HFF-Myc (cell line): Measurements from ENCODE around the gene ATP2B2.
"Not testable (repeated sequence)": the region's sequence is repeated elsewhere in the genome, so short reads cannot be mapped to it uniquely, and the experiment has no call there.

Experiments
- DNase-seq: peaks from one replicate; pipeline ENCODE4 v3.0.0-alpha.2; 2011; ENCODE audit warnings: low read depth; ENCODE audit errors: extremely low read depth
- H3K4me3 ChIP-seq: replicated peaks from 2 replicates; pipeline ENCODE4 v1.5.1; 2011; ENCODE audit warnings: low read depth, mild to moderate bottlenecking, control low read depth, low read length
- CTCF ChIP-seq: IDR thresholded peaks from 2 replicates; pipeline ENCODE4 v1.5.1; 2012; ENCODE audit warnings: mild to moderate bottlenecking, low read depth, low read length, control low read depth; ENCODE audit errors: missing control alignments

Gene ATP2B2

GRCh38 chr3:10546820-10547263 is 41.5 kb upstream of the ATP2B2 start:
- H3K4me3 ChIP-seq: no peak overlapping the region
- no peak for TF ChIP-seq CTCF
- no peak for DNase-seq

GRCh38 chr3:10546181-10546624 is 40.8 kb upstream of the ATP2B2 start:
- no peak for DNase-seq
- no peak overlapping the region for H3K4me3 ChIP-seq
- TF ChIP-seq CTCF: no peak

- no peak for TF ChIP-seq CTCF
- no peak for DNase-seq
- no peak overlapping the region for H3K4me3 ChIP-seq
Measured at GRCh38 chr3:10542518-10542917, 37.1 kb upstream of the ATP2B2 start.

- DNase-seq, H3K4me3 ChIP-seq: not testable (repeated sequence)
Measured at GRCh38 chr3:10540347-10540746, 35.0 kb upstream of the ATP2B2 start.

GRCh38 chr3:10534066-10534465 is 28.7 kb upstream of the ATP2B2 start:
- no peak for TF ChIP-seq CTCF
- no peak for DNase-seq
- H3K4me3 ChIP-seq: no peak overlapping the region

GRCh38 chr3:10533737-10534023 is 28.3 kb upstream of the ATP2B2 start:
- no peak overlapping the region for H3K4me3 ChIP-seq
- no peak for TF ChIP-seq CTCF
- DNase-seq: no peak

GRCh38 chr3:10532939-10533736 is 27.8 kb upstream of the ATP2B2 start:
- no peak for DNase-seq
- H3K4me3 ChIP-seq: no peak overlapping the region
- TF ChIP-seq CTCF: no peak
